Activated CD4-positive, alpha-beta T cell treated with anti-CD3 and anti-CD28 coated beads for 48 hours (primary cell): ENCODE measurements around the gene TAF4.

Source experiments
- DNase-seq: peaks from one replicate; pipeline ENCODE4 v3.0.0-alpha.2; 2020

TAF4 gene

DNA sequence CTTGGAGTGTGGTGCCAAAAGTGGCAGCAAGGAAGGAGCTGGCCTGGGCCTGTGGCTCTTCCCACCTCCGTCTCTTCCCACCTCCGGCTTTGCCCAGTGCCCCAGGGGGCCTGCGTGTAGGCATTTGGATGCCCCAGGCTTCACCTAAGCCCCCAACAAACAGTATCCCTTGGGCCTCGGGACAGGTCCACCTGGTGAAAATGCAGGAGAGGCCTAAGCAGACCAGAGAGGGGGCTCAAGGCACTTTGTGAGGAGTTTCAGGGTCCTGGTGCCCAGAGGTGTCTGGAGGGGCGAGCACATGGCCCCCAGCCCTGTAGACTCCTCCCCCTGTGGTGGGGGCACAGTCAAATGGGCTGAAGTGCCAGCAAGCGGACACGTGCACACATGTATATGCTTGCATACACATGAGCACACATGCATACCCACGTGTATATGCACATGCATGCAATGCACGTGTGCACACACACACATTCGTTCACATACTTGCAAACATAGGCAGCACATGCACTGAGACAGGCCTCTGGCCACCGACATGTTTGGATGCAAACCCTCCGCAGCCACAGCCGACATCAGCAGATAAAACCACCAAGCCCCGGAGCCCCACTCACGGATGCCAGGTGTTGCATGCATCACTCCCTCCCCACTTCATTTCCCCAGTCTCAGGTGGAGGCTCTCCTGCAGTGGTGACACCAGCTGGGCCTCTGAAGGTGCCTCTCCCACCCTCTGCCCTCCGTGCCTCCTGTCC, 124.5 kb downstream of the TAF4 start:
- no peak for DNase-seq

DNA sequence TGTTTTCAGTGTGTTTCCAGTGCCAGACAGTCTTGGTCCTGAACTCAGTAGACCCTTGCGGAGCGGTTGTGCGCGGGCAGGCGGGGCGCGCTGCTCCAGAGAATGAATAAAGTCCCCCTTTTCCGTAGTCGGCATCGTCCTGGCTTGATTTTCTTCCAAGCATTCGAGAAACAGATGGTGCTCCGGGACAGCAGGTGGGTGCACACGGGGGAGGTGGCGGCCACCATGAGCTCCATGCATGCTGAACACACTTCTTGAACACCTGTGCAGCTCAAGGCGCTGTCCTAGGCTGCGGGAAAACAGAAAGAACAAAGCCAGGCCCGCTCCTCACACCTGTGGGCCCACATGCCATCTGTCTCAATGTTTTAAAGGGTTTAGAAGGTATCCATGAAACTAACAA, 125.2 kb downstream of the TAF4 start:
- no peak for DNase-seq

DNA sequence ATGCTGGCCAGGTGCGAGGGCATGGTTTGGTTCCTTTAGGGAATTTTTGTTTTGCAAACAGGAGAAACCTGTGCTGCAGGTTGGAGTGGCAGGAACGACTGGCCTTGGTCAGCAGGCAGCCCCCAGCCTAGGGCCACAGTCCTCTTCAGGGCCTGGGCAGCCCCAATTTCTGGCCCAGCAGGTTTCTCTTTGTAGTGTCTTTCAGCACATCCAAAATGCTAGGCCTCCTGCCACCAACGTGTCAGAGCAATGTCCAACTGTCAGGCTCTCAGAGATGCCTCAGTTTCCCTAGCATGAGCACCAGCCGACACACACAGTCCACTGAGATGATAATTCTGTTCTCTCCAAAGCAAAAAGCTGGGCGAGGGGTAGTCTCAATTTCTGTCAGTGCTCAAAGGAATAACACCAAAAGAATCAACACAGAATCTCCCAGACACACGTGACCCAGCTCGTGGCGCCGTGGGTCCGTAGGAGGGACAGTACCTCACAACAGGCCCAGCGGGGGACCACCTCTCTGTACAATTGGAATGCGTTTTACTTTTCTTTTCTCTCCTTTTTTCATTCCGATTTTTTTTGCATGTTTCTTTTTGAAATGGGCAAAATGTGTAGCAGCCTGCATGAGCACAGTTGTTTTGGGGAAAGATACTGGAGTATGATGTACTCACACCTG, 125.9 kb downstream of the TAF4 start:
- no peak for DNase-seq

DNA sequence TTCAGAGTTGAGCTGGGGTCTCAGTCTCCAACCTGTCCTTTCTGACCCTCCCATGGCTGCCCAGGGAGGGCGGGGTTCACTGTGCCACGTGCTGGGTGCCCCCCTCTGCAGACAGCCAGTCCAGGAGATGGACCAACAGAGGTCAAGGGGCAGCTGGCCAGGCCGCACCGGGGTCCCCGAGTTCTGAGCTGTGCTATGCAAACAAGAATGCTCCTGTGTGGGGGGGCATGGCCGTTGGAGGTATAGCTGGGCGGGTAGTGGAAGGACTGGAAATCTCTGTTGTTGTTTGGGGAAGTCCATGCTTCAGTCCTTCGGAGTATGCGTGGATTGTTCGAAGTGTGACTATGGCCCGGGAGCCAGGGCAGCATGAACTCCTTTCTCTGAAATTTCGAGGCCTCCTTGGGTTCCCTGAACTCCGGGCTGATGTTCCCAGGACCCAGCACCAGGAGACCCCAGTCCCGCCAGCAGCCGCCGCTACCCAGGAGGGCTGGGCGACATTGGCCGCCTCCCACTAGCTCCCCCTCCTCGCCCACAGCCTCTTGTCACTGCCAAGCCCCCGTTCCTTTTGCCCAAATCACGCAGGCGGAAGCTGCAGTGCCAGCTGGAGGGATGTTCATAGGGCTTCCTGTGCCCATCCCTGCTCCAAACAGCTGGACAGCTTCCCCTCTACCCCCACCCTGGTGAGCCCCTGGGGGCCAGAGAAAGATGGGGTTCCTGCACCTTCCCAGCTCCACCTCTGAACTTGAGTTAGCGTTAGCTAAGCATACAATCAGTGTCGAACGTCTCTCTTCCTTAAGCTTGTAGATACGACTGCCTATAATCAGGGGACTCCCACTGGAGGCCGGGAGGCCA, 126.6 kb downstream of the TAF4 start:
- DNase-seq: no peak

DNA sequence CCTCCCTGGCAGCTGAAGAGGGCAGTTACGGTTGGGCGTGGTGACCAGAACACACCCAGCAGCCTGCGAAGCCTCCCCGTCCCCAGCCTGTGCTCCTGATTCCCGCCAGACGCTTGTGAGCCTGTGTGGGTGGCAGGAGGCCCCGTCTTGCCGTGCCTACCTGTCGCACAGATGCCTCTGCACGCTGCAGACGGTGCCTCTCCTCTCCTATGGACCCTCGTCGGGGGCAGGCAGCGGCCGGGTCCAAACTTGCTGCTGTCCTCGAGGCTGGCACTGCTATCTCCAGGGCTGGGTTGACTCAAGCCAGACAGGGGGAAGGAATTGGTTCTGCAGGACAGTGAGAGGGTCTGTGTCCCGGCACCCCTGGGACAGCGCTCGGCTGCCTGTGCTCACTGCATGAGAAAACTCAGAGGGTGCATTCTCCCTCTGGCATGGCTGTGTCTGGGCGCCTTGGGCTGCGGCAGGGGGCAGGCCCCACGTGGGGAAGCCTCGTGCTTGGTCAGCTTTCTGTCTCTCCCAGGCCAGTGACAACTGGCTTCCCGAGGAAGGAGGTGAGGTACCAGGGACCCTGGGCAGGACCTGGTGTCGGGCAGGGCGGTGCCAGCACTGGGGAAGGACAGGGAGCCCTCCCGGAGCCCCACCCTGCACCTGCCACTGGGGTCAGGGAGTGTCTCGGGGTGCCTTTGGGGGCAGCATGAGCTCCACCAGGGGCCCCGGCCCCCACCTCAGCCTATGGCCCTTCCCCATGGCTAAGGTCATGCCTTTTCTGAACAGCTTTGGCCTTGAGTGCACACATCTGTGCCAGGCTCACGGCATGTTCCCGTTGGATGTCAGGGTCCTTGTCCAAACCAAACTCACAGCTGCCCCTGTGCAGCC, 127.5 kb downstream of the TAF4 start:
- no peak for DNase-seq

DNA sequence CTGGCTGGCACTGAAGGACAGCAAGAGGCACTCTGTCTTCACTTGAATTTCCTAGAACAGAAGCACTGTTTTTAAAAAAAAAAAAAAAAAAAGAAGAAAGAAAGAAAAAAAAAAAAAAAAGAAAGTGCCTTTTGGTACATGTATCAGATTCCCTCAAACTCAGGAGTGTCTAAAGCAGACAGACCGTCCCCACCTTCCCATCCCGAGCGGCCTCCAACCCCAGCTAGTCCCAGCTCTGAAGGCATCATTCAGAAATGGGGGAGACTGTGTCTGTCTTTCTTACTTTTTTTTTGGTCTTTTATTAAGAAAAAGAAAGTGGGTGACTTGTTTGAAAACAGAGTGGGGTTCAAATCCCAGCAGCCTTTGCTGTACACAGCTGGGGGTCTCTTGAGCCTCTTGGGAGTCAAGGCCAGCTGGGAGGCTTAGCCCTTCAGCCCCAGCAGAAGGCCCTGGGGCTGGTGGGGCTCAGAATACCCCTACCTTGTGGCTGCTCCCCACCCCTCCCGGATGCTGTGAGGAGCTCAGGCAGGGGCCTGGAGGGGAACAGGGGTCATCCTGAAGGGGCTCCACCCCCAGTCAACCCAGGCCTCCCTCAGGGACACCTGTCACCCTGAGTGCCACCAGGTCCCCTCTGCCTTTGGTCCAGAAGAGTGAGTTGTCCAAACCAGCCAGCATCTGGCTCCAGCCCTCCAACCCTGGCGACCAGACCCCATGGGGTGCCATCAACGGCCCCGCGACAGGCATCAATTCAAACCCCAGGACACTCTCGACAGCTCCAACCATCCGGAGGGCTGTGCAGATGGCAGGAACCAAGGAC, 128.3 kb downstream of the TAF4 start:
- DNase-seq: no peak

DNA sequence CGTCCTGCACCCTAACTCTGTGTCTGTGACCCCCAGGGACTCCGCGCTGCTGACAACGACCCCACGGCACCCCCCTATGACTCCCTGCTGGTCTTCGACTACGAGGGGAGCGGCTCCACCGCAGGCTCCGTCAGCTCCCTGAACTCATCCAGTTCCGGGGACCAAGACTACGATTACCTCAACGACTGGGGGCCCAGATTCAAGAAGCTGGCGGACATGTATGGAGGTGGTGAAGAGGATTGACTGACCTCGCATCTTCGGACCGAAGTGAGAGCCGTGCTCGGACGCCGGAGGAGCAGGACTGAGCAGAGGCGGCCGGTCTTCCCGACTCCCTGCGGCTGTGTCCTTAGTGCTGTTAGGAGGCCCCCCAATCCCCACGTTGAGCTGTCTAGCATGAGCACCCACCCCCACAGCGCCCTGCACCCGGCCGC, 129.0 kb downstream of the TAF4 start:
- DNase-seq: no peak

DNA sequence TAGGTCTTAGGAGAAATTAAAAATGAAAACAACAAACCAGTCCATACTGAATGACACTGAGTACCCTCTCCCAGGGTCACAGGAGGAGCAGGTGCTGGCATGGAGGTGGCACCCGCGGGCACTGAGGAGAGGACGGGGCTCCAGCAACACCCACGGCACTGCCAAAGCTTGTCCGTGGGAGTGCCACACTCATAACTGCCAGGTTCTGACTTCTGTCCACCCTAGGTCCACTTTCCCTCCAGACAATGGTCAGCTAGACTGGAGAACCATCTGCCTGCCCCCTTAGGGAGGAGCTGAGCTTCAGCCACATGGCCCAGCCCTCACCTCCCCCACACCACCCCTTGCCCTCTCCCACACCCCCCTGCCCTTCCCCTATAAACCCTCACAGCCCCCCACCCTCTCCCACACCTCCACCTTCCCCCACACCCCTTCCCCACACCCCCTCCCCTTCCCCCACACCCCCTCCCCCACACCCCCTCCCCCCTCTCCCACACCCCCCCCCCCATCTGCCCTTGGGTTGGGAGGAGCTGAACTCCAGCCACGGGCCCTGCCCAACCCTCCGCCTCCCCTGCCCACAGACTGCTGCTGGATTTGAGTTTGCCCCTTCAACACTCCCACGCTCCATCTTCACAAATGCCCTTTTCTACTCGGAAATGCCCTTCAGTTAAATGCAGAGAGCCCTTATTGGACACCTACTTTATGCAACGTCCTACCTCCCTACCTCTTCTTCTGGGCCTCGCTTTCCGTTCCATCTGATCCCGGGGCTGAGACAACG, 129.6 kb downstream of the TAF4 start:
- no peak for DNase-seq

DNA sequence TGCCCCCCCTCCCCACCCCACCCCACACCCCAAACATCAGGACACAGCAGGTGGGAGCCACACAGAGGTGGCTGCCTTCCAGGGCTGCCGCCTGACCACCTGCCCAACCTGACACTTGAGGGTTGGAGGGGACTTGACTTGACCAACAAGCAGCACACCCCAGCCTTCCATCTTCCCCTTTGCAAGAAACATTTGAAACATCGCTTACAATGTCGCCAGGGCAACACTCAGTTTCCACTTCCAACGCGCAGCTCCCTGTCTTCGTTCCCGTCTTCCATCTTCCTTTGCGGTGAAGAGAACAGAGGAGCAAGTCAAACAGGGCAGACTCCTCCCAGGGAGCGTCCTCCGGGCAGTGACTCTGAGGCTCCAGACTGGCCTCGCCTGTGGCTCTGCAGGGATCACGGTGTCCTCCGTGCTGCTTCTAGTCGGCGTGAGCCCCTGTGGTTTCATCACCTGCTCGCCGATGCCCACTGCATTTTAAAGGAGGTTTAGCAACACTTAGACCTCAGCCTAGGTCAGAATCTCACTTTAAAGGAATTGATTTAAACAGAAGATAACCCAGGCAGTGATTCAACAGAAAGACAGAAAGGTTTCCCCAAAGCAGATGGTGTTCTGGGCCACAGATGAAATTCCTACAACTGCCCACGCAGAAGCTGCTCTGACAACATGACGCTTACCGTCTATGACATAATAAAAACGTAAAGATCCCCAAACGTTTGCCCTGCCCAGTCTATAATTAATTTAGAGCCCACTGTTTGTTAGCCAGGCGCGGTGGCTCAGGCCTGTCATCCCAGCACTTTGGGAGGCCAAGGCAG, 130.8 kb downstream of the TAF4 start:
- DNase-seq: no peak

DNA sequence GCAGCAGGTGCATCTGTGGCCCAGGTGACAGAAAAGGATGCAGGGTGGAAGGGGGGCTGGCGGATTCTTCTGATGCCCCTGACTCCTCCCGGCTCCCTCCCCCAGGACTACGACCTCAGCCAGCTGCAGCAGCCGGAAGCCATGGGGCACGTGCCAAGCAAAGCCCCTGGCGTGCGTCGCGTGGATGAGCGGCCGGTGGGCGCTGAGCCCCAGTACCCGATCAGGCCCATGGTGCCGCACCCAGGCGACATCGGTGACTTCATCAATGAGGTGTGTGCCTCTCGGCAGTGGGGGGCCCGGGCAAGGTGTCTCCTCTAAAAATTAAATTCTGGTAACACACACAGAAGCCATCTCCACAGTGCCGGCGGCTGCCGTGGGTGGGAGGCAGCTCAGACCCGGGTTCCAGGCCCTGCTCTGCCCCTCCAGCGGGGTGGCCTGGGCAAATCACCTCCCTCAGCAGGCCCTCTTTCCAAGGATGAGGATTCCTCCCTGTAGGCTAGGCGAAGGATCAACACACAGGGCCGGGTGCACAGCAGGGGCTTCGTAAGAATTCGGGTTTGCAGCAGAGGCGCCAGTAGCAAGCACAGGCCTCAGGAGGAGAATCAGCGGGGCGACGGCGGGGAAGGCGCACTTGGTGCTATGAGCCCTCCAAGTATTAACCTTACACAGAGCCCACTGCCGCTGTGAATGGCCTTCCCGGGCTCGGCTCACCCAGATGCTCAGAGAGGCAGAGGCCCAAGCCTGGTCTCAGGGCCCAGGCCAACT, 131.5 kb downstream of the TAF4 start:
- DNase-seq: no peak

DNA sequence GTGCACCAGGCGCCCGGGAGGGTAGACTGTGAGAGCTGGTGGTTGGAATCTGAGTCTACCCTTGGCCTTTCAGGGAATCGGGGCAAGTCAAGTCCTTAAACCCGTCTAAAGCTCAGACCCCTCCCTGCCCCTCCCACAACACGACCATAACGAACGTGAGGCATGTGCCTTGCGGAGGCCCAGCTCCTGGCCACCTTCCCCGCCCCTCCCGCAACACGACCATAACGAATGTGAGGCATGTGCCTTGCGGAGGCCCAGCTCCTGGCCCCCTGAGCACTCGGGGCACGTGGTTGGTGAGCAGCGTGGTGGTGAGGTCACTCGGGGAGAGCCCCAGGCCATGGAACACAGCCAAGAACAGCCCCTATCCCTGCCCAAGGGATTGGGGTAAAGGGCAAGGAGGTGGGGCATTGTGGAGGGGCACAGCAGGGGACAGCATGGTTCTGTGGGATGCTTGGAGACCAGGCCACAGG, 132.2 kb downstream of the TAF4 start:
- DNase-seq: no peak

DNA sequence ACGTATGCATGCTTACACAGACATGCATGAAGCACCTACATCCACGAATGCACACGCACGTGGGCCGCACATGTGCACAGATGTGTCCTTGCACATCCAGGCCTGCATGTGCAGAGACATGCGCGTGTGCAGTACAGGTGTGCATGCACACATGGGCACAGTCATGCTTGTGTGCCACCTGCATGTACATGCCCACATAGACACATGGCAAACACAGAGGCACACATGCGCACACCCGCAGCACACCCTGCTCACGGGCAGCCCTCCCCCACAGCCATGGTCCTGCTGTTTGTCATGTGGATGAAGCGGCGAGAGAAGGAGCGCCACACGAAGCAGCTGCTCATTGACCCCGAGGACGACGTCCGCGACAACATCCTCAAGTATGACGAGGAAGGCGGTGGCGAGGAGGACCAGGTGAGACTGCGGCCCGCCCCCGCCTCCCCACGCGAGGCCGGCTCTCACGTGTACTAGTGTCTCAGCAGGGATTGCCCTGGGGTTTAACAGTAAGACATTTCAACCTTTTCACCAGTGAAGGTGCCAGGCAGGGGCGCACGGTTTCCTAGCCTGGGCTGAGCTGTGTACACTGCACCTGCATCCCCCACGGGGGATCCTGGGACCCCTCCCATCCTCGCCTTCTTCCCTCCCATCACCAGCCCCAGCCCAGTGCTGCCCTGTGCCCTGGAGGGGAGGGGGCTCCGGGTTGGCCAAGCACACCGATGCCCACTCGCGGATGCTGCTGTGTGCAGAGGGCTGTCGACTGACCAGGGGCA, 132.8 kb downstream of the TAF4 start:
- no peak for DNase-seq

DNA sequence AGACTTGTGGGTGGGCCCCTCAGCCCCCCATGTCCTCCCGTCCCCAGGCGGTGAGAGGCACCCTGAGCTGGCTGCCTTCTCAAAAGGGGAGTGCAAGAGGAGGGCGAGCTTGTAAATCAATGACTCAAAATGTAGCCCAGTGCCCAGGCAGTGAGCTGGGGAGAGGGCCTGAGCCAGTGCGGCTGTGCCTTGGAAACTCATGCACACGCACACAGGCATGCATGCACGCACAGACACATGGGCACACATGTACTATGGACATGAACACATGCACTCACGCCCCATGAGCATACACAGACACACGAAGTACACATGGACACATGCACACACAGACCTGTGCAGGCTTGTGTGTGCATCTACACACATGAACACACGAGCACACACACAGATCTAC, 133.5 kb downstream of the TAF4 start:
- no peak for DNase-seq

DNA sequence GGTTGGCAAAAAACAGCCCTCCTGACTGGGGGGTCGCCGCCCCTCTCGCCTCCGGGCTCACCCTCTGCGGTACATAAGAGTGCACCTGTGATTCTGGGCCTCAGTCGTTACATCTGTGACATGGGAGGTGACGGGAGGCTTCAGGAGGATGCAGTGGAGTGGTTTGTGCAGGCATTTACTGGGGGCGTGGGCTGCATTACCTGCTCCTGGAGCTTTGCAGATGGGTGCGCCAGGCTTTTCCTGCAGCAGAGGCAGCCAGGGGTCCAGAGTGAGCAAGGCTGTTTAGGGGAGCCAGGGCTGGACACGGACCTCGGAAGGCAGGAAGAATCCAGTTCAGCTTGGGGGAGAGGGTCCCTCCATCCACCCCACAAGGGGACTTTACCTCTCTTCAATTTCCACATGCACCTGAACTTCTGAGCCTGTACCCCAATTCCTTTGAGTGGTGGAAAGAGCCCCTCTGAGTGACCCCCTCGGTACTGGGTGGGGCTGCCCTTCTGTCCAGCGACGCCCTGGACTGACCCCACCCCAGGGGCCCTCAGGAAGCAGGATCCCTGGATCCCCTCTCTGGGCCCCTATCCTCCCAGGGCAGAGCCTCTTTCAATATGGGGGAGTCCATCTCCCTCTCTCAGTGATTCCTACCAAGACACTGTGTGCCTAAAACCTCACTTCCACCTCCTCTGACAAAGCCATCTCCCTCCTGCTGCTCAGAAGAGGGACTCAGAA, 134.0 kb downstream of the TAF4 start:
- no peak for DNase-seq

DNA sequence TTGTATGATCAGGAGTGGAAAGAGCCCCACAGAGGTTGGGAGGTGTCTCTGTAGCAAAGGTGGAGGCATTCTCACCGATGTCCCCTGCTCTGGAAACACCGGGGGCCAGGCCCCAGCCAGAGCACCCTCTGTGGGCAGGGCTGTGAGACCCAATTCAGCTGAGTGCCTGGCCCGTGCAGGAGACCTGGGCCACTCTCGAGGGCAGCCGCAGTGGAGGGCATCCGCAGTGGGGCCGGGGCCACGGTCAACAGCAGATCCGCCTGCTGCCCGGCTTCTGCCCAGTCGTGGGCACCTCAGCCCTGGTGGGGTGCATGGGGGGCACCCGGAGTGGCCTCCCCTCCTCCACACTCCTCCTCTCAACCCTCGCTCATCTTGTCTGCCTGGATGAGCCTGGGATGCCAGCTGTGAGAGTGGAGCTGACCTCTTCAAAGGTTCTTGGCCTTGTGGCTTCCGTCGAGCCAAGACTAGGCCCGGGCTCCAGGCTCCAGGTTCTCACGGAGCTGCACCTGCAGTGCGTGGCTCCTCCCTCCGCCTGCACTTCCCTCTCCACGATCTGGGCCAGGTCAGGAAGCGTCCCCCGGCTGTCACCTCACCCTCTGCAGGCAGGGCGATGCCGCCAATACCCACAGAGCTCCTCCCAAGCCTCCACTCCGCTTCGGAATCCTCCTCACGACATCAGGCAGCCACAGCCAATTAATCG, 134.8 kb downstream of the TAF4 start:
- no peak for DNase-seq

DNA sequence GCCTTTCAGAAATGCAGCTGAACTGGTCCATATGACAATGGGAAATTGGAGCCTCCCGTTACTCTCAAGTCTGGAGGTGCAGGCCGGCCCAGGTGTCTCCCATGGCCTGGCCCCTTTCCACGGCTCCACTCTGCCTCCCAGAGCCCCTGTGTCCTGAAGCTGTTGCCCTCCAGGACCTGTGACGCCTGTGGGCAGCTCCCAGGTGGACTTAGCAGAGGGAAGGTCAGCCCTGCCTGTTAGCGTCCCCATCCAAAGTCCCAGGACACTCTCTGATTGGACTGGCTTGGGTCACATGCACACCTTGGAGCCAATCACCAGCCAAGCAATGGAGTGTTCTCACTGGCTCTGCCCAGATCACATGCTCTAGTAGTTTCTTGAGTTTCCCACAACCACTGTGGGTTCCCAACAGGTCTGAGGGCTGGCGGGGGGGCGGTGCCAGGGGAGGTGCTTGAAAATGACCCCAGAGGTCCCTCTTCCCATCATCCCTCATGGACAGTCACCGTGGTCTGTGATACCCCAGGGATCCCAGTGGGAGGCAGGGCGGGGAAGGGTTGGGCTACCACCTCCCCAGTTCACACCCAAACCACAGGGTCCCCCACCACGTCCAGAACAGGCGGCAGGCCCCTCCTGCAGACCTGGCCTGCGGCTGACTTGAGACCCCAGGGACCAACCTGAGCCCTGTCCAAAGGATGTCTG, 135.6 kb downstream of the TAF4 start:
- DNase-seq: no peak
